ENCODE data around the gene P2RY14. TPM values are rescaled to one million over a fixed set of nuclear protein-coding genes. Genes with fewer than 3 reads are reported as not detected.

Gene P2RY14
- total and polyA plus RNA-seq, 2 of the 13 experiments (the other 11 are each of a cell fraction or from before 2014, with no cell fraction given) = not detected

DNA sequence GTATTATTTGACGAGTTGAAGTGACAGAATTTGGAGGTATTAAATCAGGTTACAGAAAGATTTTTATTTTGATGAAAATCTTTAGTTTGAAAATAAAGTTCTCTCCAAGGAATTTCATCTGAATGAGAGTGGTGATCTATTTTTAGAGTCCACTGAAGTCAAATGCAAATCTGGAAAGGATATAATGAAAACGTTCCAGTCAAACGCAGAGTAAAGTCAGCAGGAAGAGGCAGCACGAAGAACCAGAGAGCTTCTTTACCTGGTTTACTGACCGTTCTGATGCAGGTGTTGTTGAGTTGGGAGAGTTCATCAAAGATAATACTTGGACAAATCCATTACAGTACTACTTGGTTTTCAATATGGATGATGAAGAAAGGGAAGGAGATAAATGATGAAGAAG is 8.7 kb downstream of the P2RY14 start:
- Histone ChIP-seq H2AFZ (ENCODE audit: low read length) (no peak overlapping the region), H3K4me3 (replicated peaks in 1 of 3; ENCODE audit: insufficient read depth in 1 of 3, low read depth in 2 of 3, low read length in 3 of 3) (no peak overlapping the region), H3K9me3 (ENCODE audit: low read length) (no peaks in the 10 kb centered on the region), H3K36me3 (replicated peaks in 1 of 2; ENCODE audit: control insufficient read depth in 1 of 2, insufficient read depth in 2 of 2, low read length in 2 of 2) (no peaks in the 10 kb centered on the region), H4K20me1 (ENCODE audit: insufficient read depth, low read length) (no peaks in the 10 kb centered on the region), H3K4me2 (ENCODE audit: low read depth, low read length) (no peak overlapping the region), H3K27me3 (ENCODE audit: control insufficient read depth in 1 of 2, insufficient read depth in 2 of 2, low read length in 2 of 2) (no peaks in the 10 kb centered on the region), H3K9ac (ENCODE audit: insufficient read depth, low read depth, low read length) (no peak overlapping the region), H3K27ac (ENCODE audit: extremely low read length, insufficient read depth, low read length) (no peak overlapping the region), H3K79me2 (ENCODE audit: insufficient read depth, low read length) (no peaks in the 10 kb centered on the region), H3K4me1 (ENCODE audit: insufficient read depth, low read length) (no peaks in the 10 kb centered on the region)
- no TSS peak for BruUV-seq (replicated peaks)
- no peak for ATAC-seq
- TF ChIP-seq, protein P1, sequence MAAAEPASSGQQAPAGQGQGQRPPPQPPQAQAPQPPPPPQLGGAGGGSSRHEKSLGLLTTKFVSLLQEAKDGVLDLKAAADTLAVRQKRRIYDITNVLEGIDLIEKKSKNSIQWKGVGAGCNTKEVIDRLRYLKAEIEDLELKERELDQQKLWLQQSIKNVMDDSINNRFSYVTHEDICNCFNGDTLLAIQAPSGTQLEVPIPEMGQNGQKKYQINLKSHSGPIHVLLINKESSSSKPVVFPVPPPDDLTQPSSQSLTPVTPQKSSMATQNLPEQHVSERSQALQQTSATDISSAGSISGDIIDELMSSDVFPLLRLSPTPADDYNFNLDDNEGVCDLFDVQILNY (CRISPR knock-in tag; conservative IDR thresholded peaks at IDR 0.05) = no peak
- TF ChIP-seq NPAS2 (CRISPR knock-in tag; IDR thresholded peaks at IDR 0.05; ENCODE audit: borderline replicate concordance) (no peak), SCMH1 (CRISPR knock-in tag; IDR thresholded peaks at IDR 0.05; ENCODE audit: borderline replicate concordance) (no peak), ZNF768 (CRISPR knock-in tag; IDR thresholded peaks at IDR 0.05) (no peak), ZKSCAN5 (CRISPR knock-in tag; IDR thresholded peaks at IDR 0.05) (no peak), ZBTB38 (CRISPR knock-in tag; IDR thresholded peaks at IDR 0.05) (no peak), SP140L (CRISPR knock-in tag; IDR thresholded peaks at IDR 0.05; ENCODE audit: borderline replicate concordance) (no peak), NFATC3 (CRISPR knock-in tag; IDR thresholded peaks at IDR 0.05) (no peak), SMARCE1 (IDR thresholded peaks at IDR 0.05; ENCODE audit: borderline replicate concordance) (no peak), NFE2L2 (IDR thresholded peaks at IDR 0.05; ENCODE audit: low read length) (no peak), SKIL (CRISPR knock-in tag; IDR thresholded peaks at IDR 0.05; ENCODE audit: borderline replicate concordance) (no peak), ZNF720 (CRISPR knock-in tag; IDR thresholded peaks at IDR 0.05) (no peak), NR0B2 (CRISPR knock-in tag; IDR thresholded peaks at IDR 0.05) (no peak), FOSL1 (CRISPR knock-in tag; IDR thresholded peaks at IDR 0.05; ENCODE audit: borderline replicate concordance) (no peak), NR2C2 (CRISPR knock-in tag; IDR thresholded peaks at IDR 0.05; ENCODE audit: borderline replicate concordance) (no peak), NCOA2 (CRISPR knock-in tag; IDR thresholded peaks at IDR 0.05) (no peak), ZNF20 (CRISPR knock-in tag; IDR thresholded peaks at IDR 0.05) (no peak), ZNF589 (CRISPR knock-in tag; conservative IDR thresholded peaks at IDR 0.05) (no peak)
- TF ChIP-seq, protein P2, sequence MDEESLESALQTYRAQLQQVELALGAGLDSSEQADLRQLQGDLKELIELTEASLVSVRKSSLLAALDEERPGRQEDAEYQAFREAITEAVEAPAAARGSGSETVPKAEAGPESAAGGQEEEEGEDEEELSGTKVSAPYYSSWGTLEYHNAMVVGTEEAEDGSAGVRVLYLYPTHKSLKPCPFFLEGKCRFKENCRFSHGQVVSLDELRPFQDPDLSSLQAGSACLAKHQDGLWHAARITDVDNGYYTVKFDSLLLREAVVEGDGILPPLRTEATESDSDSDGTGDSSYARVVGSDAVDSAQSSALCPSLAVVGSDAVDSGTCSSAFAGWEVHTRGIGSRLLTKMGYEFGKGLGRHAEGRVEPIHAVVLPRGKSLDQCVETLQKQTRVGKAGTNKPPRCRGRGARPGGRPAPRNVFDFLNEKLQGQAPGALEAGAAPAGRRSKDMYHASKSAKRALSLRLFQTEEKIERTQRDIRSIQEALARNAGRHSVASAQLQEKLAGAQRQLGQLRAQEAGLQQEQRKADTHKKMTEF (CRISPR knock-in tag; IDR thresholded peaks at IDR 0.05) = no peak
- TF ChIP-seq, protein P3, sequence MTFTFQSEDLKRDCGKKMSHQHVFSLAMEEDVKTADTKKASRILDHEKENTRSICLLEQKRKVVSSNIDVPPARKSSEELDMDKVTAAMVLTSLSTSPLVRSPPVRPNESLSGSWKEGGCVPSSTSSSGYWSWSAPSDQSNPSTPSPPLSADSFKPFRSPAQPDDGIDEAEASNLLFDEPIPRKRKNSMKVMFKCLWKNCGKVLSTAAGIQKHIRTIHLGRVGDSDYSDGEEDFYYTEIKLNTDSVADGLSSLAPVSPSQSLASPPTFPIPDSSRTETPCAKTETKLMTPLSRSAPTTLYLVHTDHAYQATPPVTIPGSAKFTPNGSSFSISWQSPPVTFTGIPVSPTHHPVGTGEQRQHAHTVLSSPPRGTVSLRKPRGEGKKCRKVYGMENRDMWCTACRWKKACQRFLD (CRISPR knock-in tag; IDR thresholded peaks at IDR 0.05; ENCODE audit: borderline replicate concordance) = no peak
- intact Hi-C loops (cut with micrococcal nuclease; ENCODE audit: unreplicated experiment) (no loop called here), in situ Hi-C loops (cut with HindIII; ENCODE audit: extremely low pct_ligation_motif_present, low pct_unique_long_range_greater_than_20kb) (no loop called here)
- 51% methylated on average over 5 of the region's 5 CpGs for WGBS (ENCODE audit: low lambda C conversion rate)
- CTCF ChIA-PET (ENCODE audit: low intra/inter-chr PET ratio, low total read pairs) = no interaction called here
- no peak for FAIRE-seq
- POLR2A ChIA-PET = no interaction called here
- DNase-seq (ENCODE audit: low spot score) = no peak

Measured in HepG2 (cell line).